GM21786 (cell line): Measurements from ENCODE around the gene GBF1.
A peak's percentile ranks its signal among the peaks of the same experiment; 100 is the strongest.

Experiments used
- ATAC-seq: cut with Tn5 transposase; IDR thresholded peaks from one replicate; pipeline ENCODE4 v1.9.1; 2021; ENCODE audit not compliant: unreplicated experiment

The GBF1 gene

DNA sequence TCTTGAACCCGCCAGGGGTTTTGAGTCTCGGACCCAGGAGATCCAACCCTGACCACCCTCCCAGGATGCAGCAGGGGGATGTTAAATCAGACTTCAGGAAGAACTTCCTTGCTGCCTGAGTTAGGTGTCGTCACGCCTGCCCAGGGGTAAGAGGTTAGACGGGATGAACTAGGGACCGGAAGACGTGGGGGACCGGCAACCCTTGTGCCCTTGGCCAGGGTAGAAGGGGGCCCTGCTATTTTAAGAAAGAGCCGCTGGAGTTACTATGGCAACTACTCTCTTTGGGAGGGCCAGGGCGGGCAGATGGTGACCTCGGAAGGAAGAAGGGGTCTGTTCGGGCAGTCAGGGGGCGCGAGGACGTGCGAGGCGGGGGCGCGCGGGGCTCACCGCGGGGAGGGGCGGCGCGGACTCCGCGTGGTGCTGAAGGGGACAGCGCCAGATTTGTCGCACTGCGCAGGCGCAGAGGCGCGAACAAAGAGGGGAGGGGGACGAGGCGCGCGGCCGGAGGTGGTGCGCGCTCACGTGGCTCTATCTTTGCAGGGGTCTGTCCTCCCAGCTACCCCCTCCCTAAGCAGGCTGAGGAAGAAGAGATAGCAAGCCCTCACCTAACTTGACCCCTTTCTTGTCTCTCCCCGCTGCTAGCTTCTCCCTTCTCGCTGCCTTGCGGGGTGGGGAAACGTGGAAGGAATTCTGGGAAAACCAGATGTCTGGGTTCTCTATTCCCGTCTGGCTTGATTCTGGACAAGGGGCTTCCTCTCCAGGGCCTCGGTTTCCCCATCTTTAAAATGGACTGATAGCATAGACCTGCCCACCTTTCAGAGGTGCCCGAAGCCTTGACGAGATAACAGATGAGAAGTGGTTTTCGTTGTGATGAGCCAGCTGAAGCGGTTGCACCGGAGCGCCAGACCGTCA is 174.2 kb downstream of the GBF1 start:
- no peak for ATAC-seq

DNA sequence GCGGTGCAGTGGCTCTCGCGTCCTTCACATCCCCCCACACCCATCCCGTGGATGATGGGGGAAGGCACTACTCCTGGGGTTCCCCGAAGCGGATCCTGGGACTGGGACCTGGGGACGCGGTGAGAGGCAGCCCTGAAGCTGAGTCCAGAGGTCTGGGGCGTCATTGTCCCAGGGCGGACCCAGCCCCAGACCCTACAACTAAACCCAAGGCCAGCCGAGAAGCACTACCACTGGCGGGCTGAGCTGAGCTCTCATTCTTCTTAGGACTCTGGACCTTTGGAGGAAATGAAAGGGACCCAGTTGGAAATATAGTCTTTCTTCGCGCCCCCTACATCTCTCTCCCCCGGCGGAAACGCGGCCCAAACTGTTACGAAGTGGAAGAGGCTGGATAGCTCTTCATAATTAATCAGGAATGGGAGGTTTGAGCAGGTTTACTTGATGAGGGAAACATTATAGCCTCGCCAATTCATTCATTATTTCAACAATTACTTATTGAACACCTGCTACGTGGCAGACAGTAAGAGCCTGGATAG is 174.9 kb downstream of the GBF1 start:
- no peak for ATAC-seq

DNA sequence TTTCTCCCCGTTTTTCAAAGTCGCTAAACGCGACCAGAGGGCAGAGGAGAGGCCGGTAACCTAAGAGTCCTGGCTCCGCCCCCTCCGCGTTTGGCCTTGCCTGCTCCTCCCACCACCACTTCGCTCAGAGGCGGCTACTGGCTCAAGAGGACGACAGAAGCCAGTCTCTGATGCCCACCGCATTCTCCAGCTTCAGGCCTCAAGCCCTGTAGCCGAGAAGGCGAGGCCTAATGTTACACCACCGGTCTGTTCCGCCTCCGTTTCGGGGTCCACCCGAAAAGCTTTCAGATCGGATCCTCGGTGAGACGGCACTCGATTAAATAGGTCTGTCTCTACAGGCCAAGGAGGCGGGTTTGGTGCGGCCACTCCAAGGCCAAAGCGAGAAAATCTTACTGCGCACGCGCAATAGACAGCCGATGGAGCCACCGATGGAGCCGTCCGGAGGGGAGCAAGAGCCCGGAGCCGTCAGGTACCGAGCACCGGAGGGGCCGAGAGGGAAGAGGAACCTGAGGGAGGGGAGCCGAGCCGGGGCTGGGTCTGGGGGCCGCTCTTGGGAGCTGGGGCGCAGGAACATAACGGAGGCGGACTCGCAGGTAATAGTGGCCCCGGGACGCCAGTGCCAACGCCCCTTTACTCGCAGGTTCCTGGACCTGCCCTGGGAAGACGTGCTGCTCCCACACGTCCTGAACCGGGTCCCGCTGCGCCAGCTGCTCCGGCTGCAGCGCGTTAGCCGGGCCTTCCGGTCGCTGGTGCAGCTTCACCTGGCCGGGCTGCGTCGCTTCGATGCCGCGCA is 175.6 kb downstream of the GBF1 start, which contains the start of gene FBXL15:
Gene FBXL15 (plus strand): TSS at position 123 of the 793 bp plus-strand sequence. CDS start 294 bp downstream, at position 417.
- peak; percentile 63 for ATAC-seq

DNA sequence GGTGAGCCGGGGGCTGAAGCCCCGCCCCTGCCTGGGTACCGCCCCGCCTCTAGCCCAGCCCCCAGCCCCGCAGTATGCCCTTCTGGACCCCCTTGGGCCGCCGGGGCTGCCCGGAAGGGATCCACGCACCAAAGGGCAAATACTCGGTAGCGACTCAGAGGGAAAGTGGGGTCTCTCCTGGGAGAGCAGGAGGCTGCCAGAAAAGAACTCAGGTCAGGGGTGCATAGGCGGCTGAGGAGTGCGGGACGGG is 176.1 kb downstream of the GBF1 start:
- ATAC-seq, result no peak

DNA sequence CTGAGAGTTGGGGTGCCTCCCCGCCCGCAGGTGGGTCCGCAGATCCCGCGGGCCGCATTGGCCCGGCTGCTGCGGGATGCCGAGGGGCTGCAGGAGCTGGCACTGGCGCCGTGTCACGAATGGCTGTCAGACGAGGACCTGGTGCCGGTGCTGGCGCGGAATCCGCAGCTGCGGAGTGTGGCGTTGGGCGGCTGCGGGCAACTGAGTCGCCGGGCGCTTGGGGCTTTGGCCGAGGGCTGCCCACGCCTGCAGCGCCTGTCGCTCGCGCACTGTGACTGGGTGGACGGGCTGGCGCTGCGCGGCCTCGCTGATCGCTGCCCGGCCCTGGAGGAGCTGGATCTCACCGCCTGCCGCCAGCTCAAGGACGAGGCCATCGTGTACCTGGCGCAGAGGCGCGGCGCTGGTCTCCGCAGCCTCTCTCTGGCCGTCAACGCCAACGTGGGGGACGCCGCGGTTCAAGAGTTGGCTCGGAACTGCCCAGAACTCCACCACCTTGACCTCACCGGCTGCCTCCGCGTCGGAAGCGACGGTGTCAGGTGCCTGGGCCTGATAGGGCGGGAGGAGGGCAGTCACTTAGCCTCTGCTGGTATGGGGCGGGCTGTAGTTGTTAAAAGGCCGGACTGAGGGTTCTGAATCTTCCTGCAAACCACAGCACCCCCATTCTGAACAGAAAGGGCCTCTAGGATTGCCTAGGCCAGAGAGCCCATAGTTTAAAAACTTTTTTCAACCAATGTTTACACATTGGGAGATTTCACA is 176.6 kb downstream of the GBF1 start:
- no peak for ATAC-seq

DNA sequence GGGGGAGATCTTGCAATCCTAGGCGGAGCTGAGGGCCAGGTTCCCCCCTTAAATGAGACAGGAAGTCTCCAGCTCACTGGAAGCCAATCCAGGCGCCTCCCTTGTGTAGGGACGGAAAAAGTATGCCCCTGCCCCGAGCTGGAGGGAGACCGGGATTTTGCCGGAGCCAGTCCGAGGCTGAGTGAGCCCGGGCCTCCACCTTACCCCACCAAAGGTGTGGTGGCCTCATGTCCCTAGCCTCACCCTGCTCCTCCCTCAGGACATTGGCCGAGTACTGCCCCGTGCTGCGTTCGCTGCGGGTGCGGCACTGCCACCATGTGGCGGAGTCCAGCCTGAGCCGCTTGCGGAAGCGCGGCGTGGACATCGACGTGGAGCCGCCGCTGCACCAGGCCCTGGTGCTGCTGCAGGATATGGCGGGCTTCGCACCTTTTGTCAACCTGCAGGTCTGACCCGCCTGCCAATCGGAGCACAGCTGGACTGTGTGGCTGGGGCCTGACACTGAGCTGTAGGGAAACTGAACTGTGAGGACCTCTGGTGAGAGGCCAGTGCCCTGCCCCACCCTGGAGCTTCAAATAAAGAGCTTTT is 177.3 kb downstream of the GBF1 start:
- ATAC-seq, result no peak

DNA sequence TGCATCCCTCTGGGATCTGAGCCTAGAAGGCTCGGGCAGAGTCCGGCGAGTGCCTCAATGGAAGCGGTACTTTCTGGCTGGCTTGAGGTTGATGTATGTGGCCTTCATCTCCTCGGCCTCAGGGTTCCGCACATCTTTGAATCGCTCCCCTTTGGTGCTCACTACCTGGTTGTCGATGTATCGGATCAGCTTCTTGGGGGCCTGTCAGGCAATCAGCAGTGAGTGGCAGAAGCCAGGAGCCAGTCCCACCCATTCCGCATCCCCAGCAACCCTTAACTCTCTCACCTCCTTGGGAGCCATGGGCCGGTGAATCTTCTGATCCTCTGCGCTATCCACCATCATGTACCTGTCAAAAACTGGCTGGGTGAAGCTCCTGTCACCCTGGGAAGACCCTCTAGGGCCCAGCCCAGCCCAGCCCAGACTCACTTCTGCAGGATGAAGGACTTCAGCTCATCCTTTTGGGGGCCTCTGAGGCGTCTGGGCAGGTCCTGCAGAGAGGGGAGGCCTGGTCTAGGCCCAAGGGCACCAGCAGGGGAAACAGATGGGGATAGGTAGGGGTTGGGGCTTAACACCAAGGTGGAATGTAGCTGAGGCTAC is 178.1 kb downstream of the GBF1 start:
- no peak for ATAC-seq

DNA sequence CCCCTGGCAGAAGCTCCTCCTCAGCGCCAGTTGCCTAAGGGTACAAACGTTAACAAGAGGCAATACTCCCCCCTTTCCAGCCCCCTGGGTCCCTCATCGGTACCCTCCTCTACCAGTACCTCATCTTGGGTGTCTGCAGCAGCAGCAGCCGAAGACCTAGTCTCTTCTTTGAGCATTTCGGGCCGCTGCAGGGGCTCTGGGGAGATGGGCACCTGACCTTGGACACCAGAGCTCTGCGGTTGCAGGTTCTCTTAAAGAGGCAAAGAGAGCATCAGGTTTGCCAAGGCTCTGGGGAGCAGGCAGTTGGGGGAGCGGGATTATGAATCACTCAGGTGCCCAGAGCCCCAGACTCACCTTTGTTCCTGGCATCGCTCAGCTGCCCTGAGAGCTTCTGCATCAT is 178.8 kb downstream of the GBF1 start:
- no peak for ATAC-seq

DNA sequence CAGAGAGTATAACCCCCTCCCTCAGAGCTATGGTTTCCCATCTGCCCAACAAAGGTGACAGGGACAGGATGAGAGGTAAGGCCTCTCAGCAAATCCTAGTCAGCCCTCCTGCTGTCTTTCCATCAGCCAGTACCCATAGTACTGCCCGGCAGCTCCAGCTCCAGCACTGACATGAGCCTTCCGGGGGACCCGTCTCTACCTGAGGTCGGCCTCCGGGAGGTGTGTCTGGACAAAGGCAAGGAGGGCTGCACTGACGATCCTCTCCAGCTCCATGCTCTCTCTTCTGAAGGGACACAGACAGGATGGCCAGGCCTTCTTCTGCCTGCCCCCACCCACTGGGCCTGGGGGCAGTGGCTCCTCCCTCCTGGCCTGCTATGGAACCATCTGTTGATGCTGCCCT is 179.6 kb downstream of the GBF1 start:
- no peak for ATAC-seq

DNA sequence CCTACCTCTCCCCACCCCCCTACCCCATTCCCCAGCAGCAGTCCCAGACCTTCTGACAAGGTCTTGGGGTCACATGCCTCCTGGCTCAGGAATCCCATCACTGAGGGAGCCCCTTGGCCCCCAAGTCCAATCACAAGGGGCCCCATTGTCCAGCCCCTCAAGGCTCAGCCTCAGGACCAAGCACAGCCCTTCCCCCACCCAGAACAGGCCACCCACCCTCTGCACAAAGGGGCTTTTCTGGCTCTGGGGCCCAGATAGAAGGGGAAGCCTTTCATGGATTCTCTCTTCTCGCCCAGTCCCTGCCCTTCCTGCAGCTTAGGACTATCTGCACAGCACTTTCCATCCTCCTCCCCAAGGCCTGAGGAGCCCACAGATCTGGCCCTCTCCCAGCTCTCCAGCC is 180.1 kb downstream of the GBF1 start:
- no peak for ATAC-seq

DNA sequence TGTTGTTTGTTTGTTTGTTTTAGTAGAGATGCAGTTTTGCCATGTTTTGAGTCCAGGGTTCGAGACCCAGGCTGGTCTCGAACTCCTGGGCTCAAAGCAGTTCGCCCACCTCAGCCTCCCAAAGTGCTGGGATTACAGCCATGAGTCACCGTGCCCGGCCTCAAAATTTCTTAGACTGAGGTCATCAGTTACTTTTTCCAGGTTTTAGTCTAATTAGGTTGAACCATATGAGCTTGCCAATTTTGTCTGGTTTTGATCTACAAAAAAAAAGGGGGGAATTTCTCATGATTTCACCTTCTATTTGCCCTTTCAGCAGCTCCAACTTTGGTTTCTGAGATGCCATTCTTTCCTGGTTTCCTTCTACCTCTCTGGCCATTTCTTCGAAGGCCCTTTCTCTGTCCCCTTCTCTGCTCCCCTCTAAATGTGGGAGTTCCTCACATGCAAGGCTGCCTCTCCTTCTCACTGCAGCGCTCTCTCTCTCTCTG is 181.5 kb downstream of the GBF1 start:
- ATAC-seq, result no peak

DNA sequence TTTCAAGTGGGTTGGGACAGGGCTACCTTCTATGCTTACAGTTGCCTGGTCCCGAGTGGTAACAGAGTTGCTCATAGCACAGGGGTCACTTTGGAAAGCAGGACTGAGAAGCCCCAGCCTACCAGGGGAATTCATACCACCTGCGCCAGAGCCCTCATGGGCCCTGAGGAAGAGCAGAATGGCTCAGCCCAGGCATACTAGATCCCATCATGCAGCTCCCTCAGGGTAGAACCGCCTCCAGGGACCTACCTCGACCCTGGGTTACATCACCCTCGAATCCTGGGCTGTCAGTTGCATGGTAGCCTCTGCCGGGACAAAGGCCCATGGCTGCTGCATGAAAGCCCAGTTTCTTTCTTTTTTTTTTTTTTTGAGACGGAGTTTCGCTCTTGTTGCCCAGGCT is 184.1 kb downstream of the GBF1 start:
- no peak for ATAC-seq

DNA sequence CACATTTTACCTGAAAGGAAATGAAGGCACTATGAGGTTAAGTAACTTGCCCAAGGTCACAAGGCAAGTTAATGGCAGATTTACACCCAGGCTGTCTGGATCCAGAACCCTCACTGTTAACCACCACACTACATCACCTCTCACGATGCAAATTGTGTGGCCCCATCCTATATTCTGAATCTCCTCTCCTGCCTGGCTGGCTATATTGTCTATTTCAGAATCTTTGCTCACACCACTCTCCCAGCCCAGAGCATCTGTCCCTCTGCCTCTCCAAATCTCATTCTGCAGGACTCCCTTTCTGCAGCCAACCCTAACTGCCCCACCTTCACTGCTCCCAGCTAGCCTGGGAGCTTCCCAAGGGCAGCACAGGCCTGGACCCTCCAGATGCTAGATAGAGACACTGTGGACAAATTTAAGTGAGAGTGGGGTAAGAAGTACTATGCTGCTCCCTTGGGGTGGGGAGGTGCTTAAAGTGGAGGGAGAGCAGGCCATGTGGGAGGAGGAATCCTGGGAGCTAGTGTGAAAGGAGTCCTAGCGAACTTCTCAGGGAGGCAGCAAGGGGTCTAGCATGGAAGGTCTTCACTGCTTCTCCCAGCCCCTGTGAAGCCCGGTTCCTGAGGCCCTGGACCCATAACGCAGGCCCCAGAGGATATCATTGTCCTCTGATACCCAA is 186.3 kb downstream of the GBF1 start:
- no peak for ATAC-seq
